GM21390 (cell line): ENCODE data around the gene SCT.

ENCODE experiments used
- ATAC-seq: cut with Tn5 transposase; IDR thresholded peaks from one replicate; pipeline ENCODE4 v1.9.1; 2021; ENCODE audit not compliant: unreplicated experiment

Gene SCT

GRCh38 chr11:611001-611996, 15.7 kb downstream of the SCT start:
- no peak for ATAC-seq

- ATAC-seq, result no peak
Measured at GRCh38 chr11:610146-610801, 16.7 kb downstream of the SCT start.

GRCh38 chr11:609341-609811, 17.6 kb downstream of the SCT start:
- no peak for ATAC-seq

- no peak for ATAC-seq
Measured at GRCh38 chr11:608791-609251, 18.2 kb downstream of the SCT start.

GRCh38 chr11:607971-608659, 18.9 kb downstream of the SCT start:
- no peak for ATAC-seq

GRCh38 chr11:607020-607780, 19.8 kb downstream of the SCT start:
- ATAC-seq, result no peak

- ATAC-seq, result no peak
Measured at GRCh38 chr11:606245-606644, 20.7 kb downstream of the SCT start.

- no peak for ATAC-seq
Measured at GRCh38 chr11:605286-606129, 21.5 kb downstream of the SCT start.

- ATAC-seq, result no peak
Measured at GRCh38 chr11:603154-603553, 23.8 kb downstream of the SCT start.

- ATAC-seq, result no peak
Measured at GRCh38 chr11:601573-602245, 25.3 kb downstream of the SCT start.

GRCh38 chr11:598005-598680, 28.8 kb downstream of the SCT start:
- no peak for ATAC-seq

- no peak for ATAC-seq
Measured at GRCh38 chr11:597166-597725, 29.7 kb downstream of the SCT start.

GRCh38 chr11:596374-596773, 30.6 kb downstream of the SCT start:
- no peak for ATAC-seq

GRCh38 chr11:595400-595799, 31.6 kb downstream of the SCT start:
- ATAC-seq, result no peak

- no peak for ATAC-seq
Measured at GRCh38 chr11:593347-593746, 33.6 kb downstream of the SCT start.

GRCh38 chr11:592918-593317, 34.1 kb downstream of the SCT start:
- ATAC-seq, result no peak

- no peak for ATAC-seq
Measured at GRCh38 chr11:592501-592900, 34.5 kb downstream of the SCT start.

GRCh38 chr11:590997-591396, 36.0 kb downstream of the SCT start:
- ATAC-seq, result no peak
